GM12878 (cell line): ENCODE results near the gene SLC12A6. TPM values are rescaled to one million over a fixed set of nuclear protein-coding genes. Genes with fewer than 3 reads are reported as not detected.

Source experiments
- microRNA counts: library from miRNA; unstranded; fragments of <30 nt; microRNA quantifications from one replicate; lab custom pipeline; 2016
- microRNA-seq: library from miRNA; unstranded; fragments of <30 nt; microRNA quantifications from one replicate; pipeline ENCODE4, GENCODE V29; 2018
- polyA plus RNA-seq, 11 experiments: library from polyadenylated mRNA; depleted of rRNA in 4 of 11; unstranded in 6 of 11; stranded (reverse) in 5 of 11; fragments of >200 nt; fragmentation: Nextera tagmentation in 4 of 11; fragmentation: Illumina TruSeq in 1 of 11; extraction: Ambion mirVana in 4 of 11; extraction: Trizol in 1 of 11; gene quantifications; 1 replicate in 1 of 11; 2 replicates in 10 of 11; pipeline versions ENCODE4 v1.2.1 to v1.2.3, GENCODE V29; 2011 to 2016; ENCODE audit warnings: inconsistent platforms in 2 of 11, missing spikeins in 2 of 11, low read depth in 1 of 11
- small RNA-seq: library from RNA; depleted of rRNA; stranded (forward); fragments of <200 nt; gene quantifications from one replicate; pipeline ENCODE3, GENCODE V24; 2014
- total RNA-seq, 4 experiments: library from RNA; depleted of rRNA in 3 of 4; stranded (reverse); fragments of >200 nt in 3 of 4; fragmentation: Illumina TruSeq in 1 of 4; extraction: Trizol in 1 of 4; gene quantifications; 2 replicates each; pipeline versions ENCODE4 v1.2.1 to v1.2.3, GENCODE V29; 2013 to 2021

Gene SLC12A6
- total and polyA plus RNA-seq, 10 of the 15 experiments (the other 5 are each of a cell fraction or from before 2014, with no cell fraction given), result 4.7 to 94.4 (median 34.2) TPM

MicroRNAs within 50 kb of the gene (microRNA counts, 767-probe panel; counts per million panel counts)
- 1,438 counts per million, percentile 53 among the panel's probes with 10 or more counts for microRNA hsa-miR-1233 (lab: Ali Mortazavi, UCI)

Small RNAs within 50 kb of the gene (microRNA-seq; reads per million reads assigned to microRNA genes)
- not detected for gene MIR1233-1

Small RNAs within 50 kb of the gene (small RNA-seq; reads per million reads assigned to genes)
- gene MIR1233-1 (not detected), gene RF00019 (not detected)

Other genes with a start within 250 kb of the SLC12A6 start
Only the 7 nearest of the 9 such genes appear.
- gene PGBD4, start 235.7 kb downstream of the SLC12A6 start, total RNA-seq (2014; rRNA removed), result 3.1 TPM in 2 replicates
- gene PGBD4, start 235.7 kb downstream of the SLC12A6 start, total RNA-seq (2014; rRNA removed; fragmentation: Illumina TruSeq; extraction: Trizol), result 3.3 and 3.6 TPM in 2 replicates
- gene PGBD4, start 235.7 kb downstream of the SLC12A6 start, total RNA-seq (2021), result 2.3 and 2.4 TPM in 2 replicates
- gene PGBD4, start 235.7 kb downstream of the SLC12A6 start, polyA plus RNA-seq (2011; rRNA removed), result 5.8 and 8.2 TPM in 2 replicates
- 3.7 and 4.7 TPM in 2 replicates for gene PGBD4, start 235.7 kb downstream of the SLC12A6 start, polyA plus RNA-seq (2014; fragmentation: Illumina TruSeq; extraction: Trizol)
- 1 to 10 TPM; 1.2 to 1.6 TPM for gene PGBD4, start 235.7 kb downstream of the SLC12A6 start, polyA plus RNA-seq (2014; fragmentation: Nextera tagmentation; extraction: Ambion mirVana)
- gene PGBD4, start 235.7 kb downstream of the SLC12A6 start, polyA plus RNA-seq (2014; rRNA removed), result 2.6 and 3.7 TPM in 2 replicates
- 1 to 10 TPM; 1.5 TPM for gene PGBD4, start 235.7 kb downstream of the SLC12A6 start, polyA plus RNA-seq (2016; fragmentation: Nextera tagmentation; extraction: Ambion mirVana)
- gene KATNBL1, start 127.7 kb downstream of the SLC12A6 start, total RNA-seq (2014; rRNA removed), result 28.9 and 35.2 TPM in 2 replicates
- 39.4 and 39.5 TPM in 2 replicates for gene KATNBL1, start 127.7 kb downstream of the SLC12A6 start, total RNA-seq (2014; rRNA removed; fragmentation: Illumina TruSeq; extraction: Trizol)
- gene KATNBL1, start 127.7 kb downstream of the SLC12A6 start, total RNA-seq (2021), result 29.6 and 31.3 TPM in 2 replicates
- 42.9 and 75.6 TPM in 2 replicates for gene KATNBL1, start 127.7 kb downstream of the SLC12A6 start, polyA plus RNA-seq (2011; rRNA removed)
- gene KATNBL1, start 127.7 kb downstream of the SLC12A6 start, polyA plus RNA-seq (2014; fragmentation: Illumina TruSeq; extraction: Trizol), result 27.2 and 37.2 TPM in 2 replicates
- gene KATNBL1, start 127.7 kb downstream of the SLC12A6 start, polyA plus RNA-seq (2014; fragmentation: Nextera tagmentation; extraction: Ambion mirVana), result 10 to 100 TPM in 1 of 2 experiments, 1 to 10 TPM in 1; 7.8 to 11.9 TPM
- gene KATNBL1, start 127.7 kb downstream of the SLC12A6 start, polyA plus RNA-seq (2014; rRNA removed), result 22.3 and 28.6 TPM in 2 replicates
- gene KATNBL1, start 127.7 kb downstream of the SLC12A6 start, polyA plus RNA-seq (2016; fragmentation: Nextera tagmentation; extraction: Ambion mirVana), result 10 to 100 TPM; 54.9 to 58.8 TPM
- 115 and 118 TPM in 2 replicates for gene EMC4, start 112.8 kb downstream of the SLC12A6 start, total RNA-seq (2014; rRNA removed)
- 77.3 and 79.3 TPM in 2 replicates for gene EMC4, start 112.8 kb downstream of the SLC12A6 start, total RNA-seq (2014; rRNA removed; fragmentation: Illumina TruSeq; extraction: Trizol)
- gene EMC4, start 112.8 kb downstream of the SLC12A6 start, total RNA-seq (2021), result 71.9 and 76.0 TPM in 2 replicates
- 51.9 and 68.5 TPM in 2 replicates for gene EMC4, start 112.8 kb downstream of the SLC12A6 start, polyA plus RNA-seq (2011; rRNA removed)
- gene EMC4, start 112.8 kb downstream of the SLC12A6 start, polyA plus RNA-seq (2014; fragmentation: Illumina TruSeq; extraction: Trizol), result 85.6 and 93.9 TPM in 2 replicates
- gene EMC4, start 112.8 kb downstream of the SLC12A6 start, polyA plus RNA-seq (2014; fragmentation: Nextera tagmentation; extraction: Ambion mirVana), result 10 to 100 TPM; 37.0 to 63.8 TPM
- gene EMC4, start 112.8 kb downstream of the SLC12A6 start, polyA plus RNA-seq (2014; rRNA removed), result 123 and 139 TPM in 2 replicates
- 100 to 1,000 TPM; 157 to 169 TPM for gene EMC4, start 112.8 kb downstream of the SLC12A6 start, polyA plus RNA-seq (2016; fragmentation: Nextera tagmentation; extraction: Ambion mirVana)
- 428 and 429 TPM in 2 replicates for gene NOP10, start 5.4 kb upstream of the SLC12A6 start, total RNA-seq (2014; rRNA removed)
- 411 and 417 TPM in 2 replicates for gene NOP10, start 5.4 kb upstream of the SLC12A6 start, total RNA-seq (2014; rRNA removed; fragmentation: Illumina TruSeq; extraction: Trizol)
- 225 and 230 TPM in 2 replicates for gene NOP10, start 5.4 kb upstream of the SLC12A6 start, total RNA-seq (2021)
- 441 and 556 TPM in 2 replicates for gene NOP10, start 5.4 kb upstream of the SLC12A6 start, polyA plus RNA-seq (2011; rRNA removed)
- 492 and 609 TPM in 2 replicates for gene NOP10, start 5.4 kb upstream of the SLC12A6 start, polyA plus RNA-seq (2014; fragmentation: Illumina TruSeq; extraction: Trizol)
- 1,000 to 10,000 TPM; 1,758 to 1,778 TPM for gene NOP10, start 5.4 kb upstream of the SLC12A6 start, polyA plus RNA-seq (2014; fragmentation: Nextera tagmentation; extraction: Ambion mirVana)
- 518 and 534 TPM in 2 replicates for gene NOP10, start 5.4 kb upstream of the SLC12A6 start, polyA plus RNA-seq (2014; rRNA removed)
- 100 to 1,000 TPM; 590 to 634 TPM for gene NOP10, start 5.4 kb upstream of the SLC12A6 start, polyA plus RNA-seq (2016; fragmentation: Nextera tagmentation; extraction: Ambion mirVana)
- gene NUTM1, start 5.5 kb upstream of the SLC12A6 start, total RNA-seq (2014; rRNA removed), result under 0.01 and 0.05 TPM in 2 replicates
- not detected in 2 replicates for gene NUTM1, start 5.5 kb upstream of the SLC12A6 start, total RNA-seq (2014; rRNA removed; fragmentation: Illumina TruSeq; extraction: Trizol)
- not detected in 2 replicates for gene NUTM1, start 5.5 kb upstream of the SLC12A6 start, total RNA-seq (2021)
- gene NUTM1, start 5.5 kb upstream of the SLC12A6 start, polyA plus RNA-seq (2011; rRNA removed), result not detected in 2 replicates
- not detected in 2 replicates for gene NUTM1, start 5.5 kb upstream of the SLC12A6 start, polyA plus RNA-seq (2014; fragmentation: Illumina TruSeq; extraction: Trizol)
- gene NUTM1, start 5.5 kb upstream of the SLC12A6 start, polyA plus RNA-seq (2014; fragmentation: Nextera tagmentation; extraction: Ambion mirVana), result not detected
- 0.04 TPM in 1 of 2 replicates, not detected in the other for gene NUTM1, start 5.5 kb upstream of the SLC12A6 start, polyA plus RNA-seq (2014; rRNA removed)
- gene NUTM1, start 5.5 kb upstream of the SLC12A6 start, polyA plus RNA-seq (2016; fragmentation: Nextera tagmentation; extraction: Ambion mirVana), result under 1 TPM in 1 of 2 experiments, not detected in 1; 0.05 TPM
- gene LPCAT4, start 29.4 kb upstream of the SLC12A6 start, total RNA-seq (2014; rRNA removed), result 16.8 and 18.6 TPM in 2 replicates
- 17.3 and 18.9 TPM in 2 replicates for gene LPCAT4, start 29.4 kb upstream of the SLC12A6 start, total RNA-seq (2014; rRNA removed; fragmentation: Illumina TruSeq; extraction: Trizol)
- gene LPCAT4, start 29.4 kb upstream of the SLC12A6 start, total RNA-seq (2021), result 46.2 and 51.1 TPM in 2 replicates
- 26.7 and 44.0 TPM in 2 replicates for gene LPCAT4, start 29.4 kb upstream of the SLC12A6 start, polyA plus RNA-seq (2011; rRNA removed)
- gene LPCAT4, start 29.4 kb upstream of the SLC12A6 start, polyA plus RNA-seq (2014; fragmentation: Illumina TruSeq; extraction: Trizol), result 23.9 and 38.2 TPM in 2 replicates
- 10 to 100 TPM; 14.4 to 17.2 TPM for gene LPCAT4, start 29.4 kb upstream of the SLC12A6 start, polyA plus RNA-seq (2014; fragmentation: Nextera tagmentation; extraction: Ambion mirVana)
- 47.6 and 57.2 TPM in 2 replicates for gene LPCAT4, start 29.4 kb upstream of the SLC12A6 start, polyA plus RNA-seq (2014; rRNA removed)
- gene LPCAT4, start 29.4 kb upstream of the SLC12A6 start, polyA plus RNA-seq (2016; fragmentation: Nextera tagmentation; extraction: Ambion mirVana), result 10 to 100 TPM; 32.4 to 33.5 TPM
- gene GOLGA8A, start 100.0 kb upstream of the SLC12A6 start, total RNA-seq (2014; rRNA removed), result 40.7 and 42.9 TPM in 2 replicates
- gene GOLGA8A, start 100.0 kb upstream of the SLC12A6 start, total RNA-seq (2014; rRNA removed; fragmentation: Illumina TruSeq; extraction: Trizol), result 55.4 and 56.0 TPM in 2 replicates
- 67.0 and 80.5 TPM in 2 replicates for gene GOLGA8A, start 100.0 kb upstream of the SLC12A6 start, total RNA-seq (2021)
- 96.8 and 151 TPM in 2 replicates for gene GOLGA8A, start 100.0 kb upstream of the SLC12A6 start, polyA plus RNA-seq (2011; rRNA removed)
- 84.0 and 86.5 TPM in 2 replicates for gene GOLGA8A, start 100.0 kb upstream of the SLC12A6 start, polyA plus RNA-seq (2014; fragmentation: Illumina TruSeq; extraction: Trizol)
- gene GOLGA8A, start 100.0 kb upstream of the SLC12A6 start, polyA plus RNA-seq (2014; fragmentation: Nextera tagmentation; extraction: Ambion mirVana), result 10 to 100 TPM; 14.5 to 21.8 TPM
- 117 and 132 TPM in 2 replicates for gene GOLGA8A, start 100.0 kb upstream of the SLC12A6 start, polyA plus RNA-seq (2014; rRNA removed)
- 10 to 100 TPM; 22.4 to 22.6 TPM for gene GOLGA8A, start 100.0 kb upstream of the SLC12A6 start, polyA plus RNA-seq (2016; fragmentation: Nextera tagmentation; extraction: Ambion mirVana)